ENCODE measurements around the gene MAP2K2.

MAP2K2 gene

GRCh38 chr19:4098493-4098892 is 25.4 kb downstream of the MAP2K2 start:
- no peak for TF ChIP-seq Cebpa-rat (IDR thresholded peaks at IDR 0.05)
- Histone ChIP-seq H3K36me3 (peaks cover 88 to 100% (median 98%) of the 10 kb centered on the region in 11 experiments), H3K4me3 (no peak overlapping the region), H4K20me1 (peaks cover 0 to 42% (median 8%) of the 10 kb centered on the region in 11 experiments; a peak in 7 of 22 replicates), H3K27me3 (no peaks in the 10 kb centered on the region), H3K4me1 (peaks cover 9 to 47% (median 22%) of the 10 kb centered on the region in 10 experiments), H3K9ac (0 out of 22 replicates have a peak overlapping the region, but pooled peaks of 1 of the 11 experiments have one; percentile 19), H3K4me2 (no peak overlapping the region), H3K27ac (no peak overlapping the region), H3K9me3 (replicated peaks in 1 of 11) (no peaks in the 10 kb centered on the region)

DNA sequence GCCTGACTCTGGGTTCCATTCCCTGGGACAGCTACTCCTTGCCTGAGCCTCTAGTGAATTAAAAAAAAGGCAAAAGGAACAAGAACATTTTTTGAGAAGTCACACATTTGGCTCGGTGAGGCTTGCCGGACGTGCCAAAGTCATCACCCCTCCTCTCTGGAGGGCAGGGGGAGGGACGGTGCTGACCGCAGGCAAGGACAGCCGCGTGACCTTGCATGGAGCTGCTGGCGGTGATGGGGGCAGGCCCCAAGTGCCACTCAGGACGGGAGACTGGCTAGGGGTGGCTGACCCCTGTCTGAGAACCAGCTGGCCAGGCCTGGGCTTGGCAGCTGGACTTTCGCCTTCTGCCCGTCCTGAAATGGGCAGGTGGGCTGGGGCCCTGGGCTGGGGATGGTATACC is 26.4 kb downstream of the MAP2K2 start:
- Histone ChIP-seq H3K9ac (0 out of 22 replicates have a peak overlapping the region, but pooled peaks of 1 of the 11 experiments have one; percentile 19), H3K36me3 (peaks cover 81 to 100% (median 98%) of the 10 kb centered on the region in 11 experiments), H3K9me3 (replicated peaks in 1 of 11) (no peaks in the 10 kb centered on the region)

GRCh38 chr19:4096049-4096892 is 27.7 kb downstream of the MAP2K2 start:
- no peak for TF ChIP-seq Cebpa-rat (IDR thresholded peaks at IDR 0.05)
- peaks cover 68 to 100% (median 96%) of the 10 kb centered on the region in 11 experiments for H3K36me3 ChIP-seq

More for the DNA sequence above, 26.4 kb downstream of the MAP2K2 start:
- no peak overlapping the region for H3K4me2 ChIP-seq
- H3K4me3 ChIP-seq, result no peak overlapping the region
- TF ChIP-seq Cebpa-rat (IDR thresholded peaks at IDR 0.05), result no peak
- H3K27ac ChIP-seq, result peak overlapping the region in 1 of 11 experiments; percentile 13; a peak in 1 of 22 replicates
- no peaks in the 10 kb centered on the region for H3K27me3 ChIP-seq
- peaks cover under 1 to 44% (median 18%) of the 10 kb centered on the region in 10 experiments for H3K4me1 ChIP-seq
- peaks cover 0 to 42% (median 0%) of the 10 kb centered on the region in 11 experiments; a peak in 5 of 22 replicates for H4K20me1 ChIP-seq

DNA sequence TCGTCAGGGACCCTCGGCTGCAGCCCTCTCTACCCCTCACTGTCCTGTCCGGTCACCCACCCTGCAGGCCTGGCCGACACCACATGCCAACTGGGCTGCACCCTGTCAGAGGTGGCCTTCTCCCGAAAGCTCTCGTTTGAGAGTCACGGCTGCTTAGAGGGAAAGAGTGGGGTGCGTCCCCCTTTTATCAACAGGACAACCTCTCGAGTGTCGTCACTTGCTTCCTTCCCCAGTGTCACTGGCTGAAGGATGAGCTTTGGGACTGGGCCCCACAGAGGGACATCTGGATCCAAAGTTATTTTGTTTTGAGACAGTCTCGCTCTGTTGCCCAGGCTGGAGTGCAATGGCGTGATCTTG is 28.5 kb downstream of the MAP2K2 start:
- H3K9ac ChIP-seq, result no peak overlapping the region
- H3K4me3 ChIP-seq, result no peak overlapping the region
- H3K9me3 ChIP-seq (replicated peaks in 1 of 11), result no peaks in the 10 kb centered on the region
- H3K4me2 ChIP-seq, result no peak overlapping the region; a peak in 1 of 22 replicates
- H3K27ac ChIP-seq, result no peak overlapping the region
- peaks cover 60 to 100% (median 91%) of the 10 kb centered on the region in 11 experiments for H3K36me3 ChIP-seq
- peaks cover 7 to 51% (median 26%) of the 10 kb centered on the region in 10 experiments for H3K4me1 ChIP-seq
- no peak for TF ChIP-seq Cebpa-rat (IDR thresholded peaks at IDR 0.05)
- H4K20me1 ChIP-seq, result peaks cover 0 to 42% (median 0%) of the 10 kb centered on the region in 11 experiments; a peak in 5 of 22 replicates
- no peaks in the 10 kb centered on the region for H3K27me3 ChIP-seq

More at GRCh38 chr19:4096049-4096892, 27.7 kb downstream of the MAP2K2 start:
- Histone ChIP-seq H3K27me3 (no peaks in the 10 kb centered on the region), H3K4me3 (no peak overlapping the region), H3K4me1 (peaks cover 0 to 44% (median 18%) of the 10 kb centered on the region in 10 experiments; a peak in 18 of 20 replicates), H4K20me1 (peaks cover 0 to 42% (median 0%) of the 10 kb centered on the region in 11 experiments; a peak in 4 of 22 replicates), H3K9me3 (replicated peaks in 1 of 11) (no peaks in the 10 kb centered on the region), H3K27ac (no peak overlapping the region), H3K9ac (no peak overlapping the region), H3K4me2 (no peak overlapping the region)

GRCh38 chr19:4094761-4095487 is 29.0 kb downstream of the MAP2K2 start:
- H3K27ac ChIP-seq, result peak overlapping the region in 6 of 11 experiments; percentile 17 to 46 (median 24); a peak in 4 of 22 replicates
- peak overlapping the region in 3 of 11 experiments; percentile 31 to 38 (median 37); a peak in 1 of 22 replicates for H3K9ac ChIP-seq
- peaks cover 55 to 98% (median 86%) of the 10 kb centered on the region in 11 experiments for H3K36me3 ChIP-seq
- peaks cover 12 to 57% (median 31%) of the 10 kb centered on the region in 10 experiments for H3K4me1 ChIP-seq
- H3K4me3 ChIP-seq, result no peak overlapping the region
- H4K20me1 ChIP-seq, result peaks cover 0 to 42% (median 0%) of the 10 kb centered on the region in 11 experiments; a peak in 5 of 22 replicates
- TF ChIP-seq Cebpa-rat (IDR thresholded peaks at IDR 0.05), result no peak
- no peaks in the 10 kb centered on the region for H3K9me3 ChIP-seq (replicated peaks in 1 of 11)
- no peaks in the 10 kb centered on the region for H3K27me3 ChIP-seq
- H3K4me2 ChIP-seq, result peak overlapping the region in 2 of 11 experiments; percentile 23 to 38; a peak in 1 of 22 replicates

GRCh38 chr19:4094291-4094690 is 29.6 kb downstream of the MAP2K2 start:
- Histone ChIP-seq H4K20me1 (peaks cover 0 to 37% (median 0%) of the 10 kb centered on the region in 11 experiments; a peak in 5 of 22 replicates), H3K4me1 (peaks cover 19 to 59% (median 37%) of the 10 kb centered on the region in 10 experiments), H3K9ac (peak overlapping the region in 6 of 11 experiments; percentile 18 to 44 (median 36); a peak in 5 of 22 replicates), H3K36me3 (peaks cover 48 to 92% (median 79%) of the 10 kb centered on the region in 11 experiments), H3K27me3 (no peaks in the 10 kb centered on the region), H3K9me3 (replicated peaks in 1 of 11) (no peaks in the 10 kb centered on the region), H3K4me3 (no peak overlapping the region), H3K4me2 (peak overlapping the region in 5 of 11 experiments; percentile 12 to 38 (median 20); a peak in 6 of 22 replicates), H3K27ac (peak overlapping the region in 7 of 11 experiments; percentile 19 to 47 (median 29); a peak in 9 of 22 replicates)
- no peak for TF ChIP-seq Cebpa-rat (IDR thresholded peaks at IDR 0.05)

DNA sequence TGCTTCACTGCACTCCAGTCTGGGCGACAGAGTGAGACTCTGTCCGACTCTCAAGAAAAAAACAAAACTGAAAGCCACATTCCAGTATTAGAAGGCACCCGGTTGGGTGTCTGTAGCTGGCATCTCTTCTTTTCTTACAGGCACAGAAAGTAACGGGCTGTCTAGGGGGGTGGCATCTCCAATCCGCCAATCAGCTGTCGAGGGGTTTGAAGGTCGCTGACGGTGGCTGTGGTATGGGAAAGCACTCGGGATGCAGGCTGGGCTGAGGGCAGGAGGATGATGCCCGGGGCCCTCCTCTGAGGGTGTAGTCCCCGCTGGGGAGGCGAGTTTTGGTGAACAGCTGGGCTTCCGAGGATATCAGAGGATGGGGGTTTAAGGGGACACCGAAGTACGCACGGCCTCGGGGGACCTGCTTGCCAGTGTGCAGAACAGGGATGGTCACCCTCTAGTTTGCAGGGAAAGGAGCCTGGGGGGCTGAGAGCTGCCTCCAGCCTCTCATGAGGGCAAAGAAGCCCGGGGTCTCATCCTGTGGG is 30.2 kb downstream of the MAP2K2 start:
- Histone ChIP-seq H3K4me1 (peaks cover 25 to 65% (median 43%) of the 10 kb centered on the region in 10 experiments), H3K27me3 (no peaks in the 10 kb centered on the region), H3K9ac (peak overlapping the region in 6 of 11 experiments; percentile 18 to 44 (median 36); a peak in 6 of 22 replicates), H3K9me3 (replicated peaks in 1 of 11) (no peaks in the 10 kb centered on the region), H3K36me3 (peaks cover 43 to 87% (median 74%) of the 10 kb centered on the region in 11 experiments), H3K4me2 (peak overlapping the region in 5 of 11 experiments; percentile 12 to 38 (median 20); a peak in 7 of 22 replicates), H3K27ac (peak overlapping the region in 8 of 11 experiments; percentile 12 to 47 (median 27); a peak in 11 of 22 replicates), H4K20me1 (peaks cover 0 to 31% (median 0%) of the 10 kb centered on the region in 11 experiments; a peak in 5 of 22 replicates), H3K4me3 (no peak overlapping the region)
- TF ChIP-seq Cebpa-rat (IDR thresholded peaks at IDR 0.05), result no peak
